MM.1S (cell line): ENCODE results near the gene IER2.

ENCODE experiments used
- EZH2phosphoT487 ChIP-seq: fragments of 300-600 bp; sonication (generic); IDR thresholded peaks from 2 replicates; pipeline ENCODE4 v1.6.1; 2018; ENCODE audit warnings: antibody characterized with exemption, low read length
- TF ChIP-seq, protein P1 (sequence below): fragments of 300-600 bp; sonication (generic); IDR thresholded peaks from 2 replicates; pipeline ENCODE4 v1.5.1; 2016; ENCODE audit warnings: antibody characterized with exemption, low read length, mixed read lengths

DNA sequence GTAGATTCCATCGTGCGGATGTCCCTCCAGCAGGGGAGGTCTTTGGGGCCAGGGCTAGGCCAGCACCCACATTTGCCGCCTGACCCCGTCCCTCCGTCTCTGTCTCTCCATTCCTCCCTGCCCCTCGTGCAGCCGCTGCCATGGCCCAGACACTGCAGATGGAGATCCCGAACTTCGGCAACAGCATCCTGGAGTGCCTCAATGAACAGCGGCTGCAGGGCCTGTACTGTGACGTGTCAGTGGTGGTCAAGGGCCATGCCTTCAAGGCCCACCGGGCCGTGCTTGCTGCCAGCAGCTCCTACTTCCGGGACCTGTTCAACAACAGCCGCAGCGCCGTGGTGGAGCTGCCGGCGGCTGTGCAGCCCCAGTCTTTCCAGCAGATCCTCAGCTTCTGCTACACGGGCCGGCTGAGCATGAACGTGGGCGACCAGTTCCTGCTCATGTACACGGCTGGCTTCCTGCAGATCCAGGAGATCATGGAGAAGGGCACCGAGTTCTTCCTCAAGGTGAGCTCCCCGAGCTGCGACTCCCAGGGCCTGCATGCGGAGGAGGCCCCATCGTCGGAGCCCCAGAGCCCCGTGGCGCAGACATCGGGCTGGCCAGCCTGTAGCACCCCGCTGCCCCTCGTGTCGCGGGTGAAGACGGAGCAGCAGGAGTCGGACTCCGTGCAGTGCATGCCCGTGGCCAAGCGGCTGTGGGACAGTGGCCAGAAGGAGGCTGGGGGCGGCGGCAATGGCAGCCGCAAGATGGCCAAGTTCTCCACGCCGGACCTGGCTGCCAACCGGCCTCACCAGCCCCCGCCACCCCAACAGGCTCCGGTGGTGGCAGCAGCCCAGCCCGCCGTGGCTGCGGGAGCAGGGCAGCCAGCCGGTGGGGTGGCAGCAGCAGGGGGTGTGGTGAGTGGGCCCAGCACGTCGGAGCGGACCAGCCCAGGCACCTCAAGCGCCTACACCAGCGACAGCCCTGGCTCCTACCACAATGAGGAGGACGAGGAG is 14.8 kb upstream of the IER2 start:
- TF ChIP-seq, protein P1, sequence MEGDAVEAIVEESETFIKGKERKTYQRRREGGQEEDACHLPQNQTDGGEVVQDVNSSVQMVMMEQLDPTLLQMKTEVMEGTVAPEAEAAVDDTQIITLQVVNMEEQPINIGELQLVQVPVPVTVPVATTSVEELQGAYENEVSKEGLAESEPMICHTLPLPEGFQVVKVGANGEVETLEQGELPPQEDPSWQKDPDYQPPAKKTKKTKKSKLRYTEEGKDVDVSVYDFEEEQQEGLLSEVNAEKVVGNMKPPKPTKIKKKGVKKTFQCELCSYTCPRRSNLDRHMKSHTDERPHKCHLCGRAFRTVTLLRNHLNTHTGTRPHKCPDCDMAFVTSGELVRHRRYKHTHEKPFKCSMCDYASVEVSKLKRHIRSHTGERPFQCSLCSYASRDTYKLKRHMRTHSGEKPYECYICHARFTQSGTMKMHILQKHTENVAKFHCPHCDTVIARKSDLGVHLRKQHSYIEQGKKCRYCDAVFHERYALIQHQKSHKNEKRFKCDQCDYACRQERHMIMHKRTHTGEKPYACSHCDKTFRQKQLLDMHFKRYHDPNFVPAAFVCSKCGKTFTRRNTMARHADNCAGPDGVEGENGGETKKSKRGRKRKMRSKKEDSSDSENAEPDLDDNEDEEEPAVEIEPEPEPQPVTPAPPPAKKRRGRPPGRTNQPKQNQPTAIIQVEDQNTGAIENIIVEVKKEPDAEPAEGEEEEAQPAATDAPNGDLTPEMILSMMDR, result no peak
- no peak for TF ChIP-seq EZH2phosphoT487
